Activated B cell treated with CpG ODN at 0.5 μM for 24 hours (primary cell): ENCODE measurements around the gene CYTH4. TPM values are rescaled to one million over a fixed set of nuclear protein-coding genes. Genes with fewer than 3 reads are reported as not detected.

Source experiments
- ATAC-seq: fragments of 200-7000 bp; cut with Tn5 transposase; one replicate; pipeline ENCODE4 v1.10.0; 2021; ENCODE audit warnings: low read depth, mild to moderate bottlenecking, moderate library complexity
- CTCF ChIA-PET: fragments of 350-600 bp; sonication (Branson Sonifier 250); formaldehyde crosslinking; loops from one replicate; lab custom pipeline; 2021; ENCODE audit warnings: antibody characterized with exemption; lab: Charles Lee
- POLR2A ChIA-PET: fragments of 350-600 bp; sonication (Branson Sonifier 250); formaldehyde crosslinking; loops from one replicate; lab custom pipeline; 2021; ENCODE audit warnings: antibody characterized with exemption; lab: Charles Lee
- DNase-seq: peaks from one replicate; pipeline ENCODE4 v3.0.0; 2022
- H3K27ac Mint-ChIP-seq: one replicate; pipeline ENCODE4 v1.8.0; 2020; ENCODE audit warnings: mixed read lengths
- H3K27me3 Mint-ChIP-seq: one replicate; pipeline ENCODE4 v1.8.0; 2021; ENCODE audit warnings: mixed read lengths
- H3K36me3 Mint-ChIP-seq: one replicate; pipeline ENCODE4 v1.8.0; 2021; ENCODE audit warnings: low read depth, mixed read lengths
- H3K4me1 Mint-ChIP-seq: one replicate; pipeline ENCODE4 v1.8.0; 2021; ENCODE audit warnings: mixed read lengths
- H3K4me3 Mint-ChIP-seq: one replicate; pipeline ENCODE4 v1.8.0; 2020; ENCODE audit warnings: mild to moderate bottlenecking, mixed read lengths
- H3K9me3 Mint-ChIP-seq: one replicate; pipeline ENCODE4 v1.8.0; 2020; ENCODE audit warnings: mixed read lengths
- intact Hi-C: fragments of 100-400 bp; cut with micrococcal nuclease; formaldehyde crosslinking; loops from one replicate; pipeline ENCODE4 v1.15.1; 2024
- total RNA-seq: library from RNA; stranded (reverse); gene quantifications from 2 replicates; pipeline ENCODE4 v1.2.3, GENCODE V29; 2022
- TF ChIP-seq, protein P1 (sequence below): fragments of 200-600 bp; IDR thresholded peaks from one replicate; pipeline ENCODE4 v1.8.0; 2022; ENCODE audit warnings: antibody characterized with exemption, mild to moderate bottlenecking

The CYTH4 gene
- total RNA-seq, 1 donor from 2014 or later, result 40.3 TPM

DNA sequence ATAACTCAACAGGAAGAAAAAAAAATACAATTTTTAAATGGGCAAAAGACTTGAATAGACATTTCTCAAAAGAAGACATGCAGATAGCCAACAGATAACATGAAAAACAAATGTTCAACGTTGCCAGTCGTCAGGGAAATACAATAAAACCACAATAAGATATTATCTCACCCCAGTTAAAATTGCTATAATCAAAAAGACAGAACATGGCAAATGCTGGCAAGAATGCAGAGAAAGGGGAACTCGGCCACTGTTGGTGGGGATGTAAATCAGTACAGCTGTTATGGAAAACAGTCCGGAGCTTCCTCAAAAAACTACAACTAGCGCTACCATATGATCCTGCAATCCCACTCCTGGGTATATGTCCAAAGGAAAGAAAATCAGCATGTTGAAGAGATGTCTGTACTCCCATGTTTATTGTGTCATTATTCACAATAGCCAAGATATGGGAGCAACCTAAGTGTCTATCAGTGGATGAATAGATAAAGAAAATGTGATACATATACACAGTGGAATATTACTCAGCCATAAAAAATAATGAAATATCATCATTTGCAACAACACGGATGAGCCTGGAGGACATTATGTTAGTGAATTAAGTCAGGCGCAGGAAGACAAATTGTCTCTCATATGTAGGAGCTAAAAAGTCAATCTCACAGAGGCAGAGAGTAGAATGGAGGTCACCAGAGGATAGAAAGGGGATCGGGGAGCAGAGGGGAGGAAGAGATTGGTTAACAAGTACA, 12.2 kb upstream of the CYTH4 start:
- TF ChIP-seq, protein P1, sequence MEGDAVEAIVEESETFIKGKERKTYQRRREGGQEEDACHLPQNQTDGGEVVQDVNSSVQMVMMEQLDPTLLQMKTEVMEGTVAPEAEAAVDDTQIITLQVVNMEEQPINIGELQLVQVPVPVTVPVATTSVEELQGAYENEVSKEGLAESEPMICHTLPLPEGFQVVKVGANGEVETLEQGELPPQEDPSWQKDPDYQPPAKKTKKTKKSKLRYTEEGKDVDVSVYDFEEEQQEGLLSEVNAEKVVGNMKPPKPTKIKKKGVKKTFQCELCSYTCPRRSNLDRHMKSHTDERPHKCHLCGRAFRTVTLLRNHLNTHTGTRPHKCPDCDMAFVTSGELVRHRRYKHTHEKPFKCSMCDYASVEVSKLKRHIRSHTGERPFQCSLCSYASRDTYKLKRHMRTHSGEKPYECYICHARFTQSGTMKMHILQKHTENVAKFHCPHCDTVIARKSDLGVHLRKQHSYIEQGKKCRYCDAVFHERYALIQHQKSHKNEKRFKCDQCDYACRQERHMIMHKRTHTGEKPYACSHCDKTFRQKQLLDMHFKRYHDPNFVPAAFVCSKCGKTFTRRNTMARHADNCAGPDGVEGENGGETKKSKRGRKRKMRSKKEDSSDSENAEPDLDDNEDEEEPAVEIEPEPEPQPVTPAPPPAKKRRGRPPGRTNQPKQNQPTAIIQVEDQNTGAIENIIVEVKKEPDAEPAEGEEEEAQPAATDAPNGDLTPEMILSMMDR, result no peak
- DNase-seq (no peak), ATAC-seq (no peak)
- Mint-ChIP-seq H3K4me3 (no peak overlapping the region), H3K36me3 (no peaks in the 10 kb centered on the region), H3K9me3 (no peaks in the 10 kb centered on the region), H3K4me1 (peaks cover 53% of the 10 kb centered on the region), H3K27ac (peak overlapping the region; percentile 35), H3K27me3 (no peaks in the 10 kb centered on the region)
- POLR2A ChIA-PET, result interaction anchor here (0.7 to 1.9 kb wide), 4 partner anchors 9 to 71 kb away, joined by 3 to 4 read pairs (median 4); no protein-coding TSS in a partner anchor
- intact Hi-C loops, result no loop called here
- CTCF ChIA-PET, result interaction anchor here (1.0 to 3.8 kb wide), 6 partner anchors 9 to 186 kb away, joined by 3 to 12 read pairs (median 4); partner anchors contain the start of gene CYTH4

DNA sequence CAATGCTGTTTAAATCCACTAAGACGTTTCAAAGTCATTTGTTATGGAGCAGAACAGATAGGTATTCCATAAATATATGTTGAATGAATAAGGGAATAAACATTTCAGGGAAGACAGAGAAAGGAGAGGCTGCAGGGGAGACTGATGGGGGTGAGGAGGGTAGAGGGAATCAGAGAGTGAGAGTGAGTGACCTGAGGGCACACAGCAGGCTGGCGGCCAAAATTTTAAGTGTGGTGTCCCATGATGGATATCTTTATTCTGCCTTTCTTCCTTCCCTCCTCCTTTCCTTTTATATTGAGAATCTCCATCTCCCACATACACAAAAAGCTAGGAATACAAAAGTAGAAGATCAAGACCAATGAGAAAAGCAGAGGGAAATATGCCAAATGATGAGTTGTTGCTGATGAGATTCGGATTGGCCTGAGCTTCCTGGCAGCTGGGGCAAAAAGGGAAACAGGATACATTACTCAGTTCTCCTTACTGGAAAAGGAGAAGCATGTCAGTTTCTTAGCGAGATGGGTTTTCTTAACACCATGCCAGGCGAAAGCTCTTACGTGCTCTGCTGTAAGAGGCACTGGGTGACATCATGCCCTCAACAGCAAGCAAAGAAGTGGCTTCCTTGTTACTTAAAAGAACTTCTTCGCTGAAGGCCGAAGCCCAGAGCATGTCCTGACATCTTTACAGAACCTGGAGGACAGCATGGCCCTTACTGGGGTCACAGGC, 11.2 kb upstream of the CYTH4 start:
- H3K27ac Mint-ChIP-seq, result peak overlapping the region; percentile 6
- H3K4me1 Mint-ChIP-seq, result peaks cover 62% of the 10 kb centered on the region
- no peaks in the 10 kb centered on the region for H3K9me3 Mint-ChIP-seq
- H3K27me3 Mint-ChIP-seq, result no peaks in the 10 kb centered on the region
- TF ChIP-seq, protein P1, result no peak
- ATAC-seq (no peak), DNase-seq (no peak)
- H3K36me3 Mint-ChIP-seq, result no peaks in the 10 kb centered on the region
- ChIA-PET CTCF (interaction anchor here (0.6 to 3.8 kb wide), 5 partner anchors 10 to 152 kb away, joined by 4 to 12 read pairs (median 4); no protein-coding TSS in a partner anchor), POLR2A (interaction anchor here (0.5 to 1.9 kb wide), 6 partner anchors 9 to 72 kb away, joined by 3 to 8 read pairs (median 4); no protein-coding TSS in a partner anchor)
- intact Hi-C loops, result no loop called here
- no peak overlapping the region for H3K4me3 Mint-ChIP-seq

DNA sequence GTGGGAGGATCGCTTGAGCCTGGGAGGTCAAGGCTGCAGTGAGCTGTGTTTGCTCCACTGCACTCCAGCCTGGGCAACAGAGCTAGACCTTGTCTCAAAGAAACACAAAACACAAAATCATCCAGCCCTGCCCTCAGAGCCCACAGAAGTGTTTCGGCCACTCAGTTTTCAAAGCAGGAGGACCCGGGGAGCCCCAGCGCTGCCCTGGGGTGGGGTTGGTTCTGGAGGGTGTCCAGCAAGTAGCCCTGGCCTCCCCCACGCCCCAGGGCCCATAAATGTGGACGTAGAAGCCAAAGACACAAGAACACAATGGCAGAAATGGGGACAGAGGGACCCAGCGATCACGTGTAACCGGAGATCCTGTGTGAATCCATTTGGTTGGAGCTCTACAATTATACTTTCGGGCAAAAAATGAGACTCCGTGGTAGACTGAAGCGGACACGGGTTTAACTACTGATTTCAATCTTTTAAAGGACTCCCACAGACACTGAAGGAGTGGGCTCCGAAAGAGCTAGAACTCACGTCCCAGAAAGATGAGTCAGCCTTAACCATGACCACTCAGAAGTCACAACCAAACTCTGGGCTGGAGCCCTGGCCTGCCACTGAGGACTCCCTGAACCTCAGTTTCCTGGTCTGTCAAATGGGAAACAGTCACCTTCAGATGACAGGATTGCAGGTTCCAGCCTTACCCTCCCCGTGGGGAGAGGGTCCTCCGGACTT, 9.0 kb upstream of the CYTH4 start:
- peak overlapping the region; percentile 30 for H3K27ac Mint-ChIP-seq
- DNase-seq, result no peak
- ChIA-PET POLR2A (interaction anchor here (1.0 to 1.3 kb wide), 2 partner anchors 8 to 23 kb away, joined by 4 read pairs; partner anchors contain the start of gene CYTH4), CTCF (interaction anchor here (0.6 to 3.8 kb wide), 4 partner anchors 8 to 156 kb away, joined by 3 to 12 read pairs (median 5); no protein-coding TSS in a partner anchor)
- intact Hi-C loops, result no loop called here
- peaks cover 58% of the 10 kb centered on the region for H3K4me1 Mint-ChIP-seq
- no peak for ATAC-seq
- TF ChIP-seq, protein P1, result no peak
- H3K9me3 Mint-ChIP-seq, result no peaks in the 10 kb centered on the region
- no peaks in the 10 kb centered on the region for H3K27me3 Mint-ChIP-seq
- no peak overlapping the region for H3K4me3 Mint-ChIP-seq
- no peaks in the 10 kb centered on the region for H3K36me3 Mint-ChIP-seq

DNA sequence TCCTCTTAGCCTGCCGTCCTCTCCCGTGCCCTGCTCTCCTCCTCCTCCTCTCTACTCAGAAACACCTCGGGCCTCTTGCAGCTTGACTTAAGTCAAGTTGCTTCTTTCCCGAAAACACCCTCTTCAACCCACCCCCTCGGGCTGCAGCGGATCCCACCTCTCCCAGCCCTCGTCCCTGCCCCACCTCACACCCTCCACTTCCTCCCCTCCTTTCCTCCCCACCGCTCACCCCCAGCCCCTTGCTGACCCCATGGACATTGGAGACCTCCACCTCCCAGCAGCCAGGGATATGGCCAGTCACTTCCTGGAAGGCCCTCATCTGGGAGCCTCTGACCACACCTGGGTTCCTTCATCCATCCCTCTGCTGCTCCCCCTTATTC, 8.5 kb upstream of the CYTH4 start:
- H3K27ac Mint-ChIP-seq, result no peak overlapping the region
- no peaks in the 10 kb centered on the region for H3K9me3 Mint-ChIP-seq
- CTCF ChIA-PET, result interaction anchor here (1.1 kb wide), 1 partner anchor 41 kb away, joined by 5 read pairs; no protein-coding TSS in a partner anchor
- no peak overlapping the region for H3K4me3 Mint-ChIP-seq
- H3K36me3 Mint-ChIP-seq, result no peaks in the 10 kb centered on the region
- H3K27me3 Mint-ChIP-seq, result no peaks in the 10 kb centered on the region
- no peak for ATAC-seq
- TF ChIP-seq, protein P1, result no peak
- no peak for DNase-seq
- POLR2A ChIA-PET, result interaction anchor here (1.3 kb wide), 1 partner anchor 8 kb away, joined by 4 read pairs; the partner anchor contains the start of gene CYTH4
- peaks cover 63% of the 10 kb centered on the region for H3K4me1 Mint-ChIP-seq
- intact Hi-C loops, result no loop called here
